IPS-18a (cell line): ENCODE results near the gene SLC25A28.

Experiments used
- H3K27ac ChIP-seq: one replicate; pipeline ENCODE4 v1.5.1; 2013; ENCODE audit warnings: low read length
- H3K27me3 ChIP-seq: one replicate; pipeline ENCODE4 v1.6.1; 2013; ENCODE audit warnings: mild to moderate bottlenecking, low read length; ENCODE audit not compliant: control insufficient read depth, insufficient read depth
- H3K36me3 ChIP-seq: one replicate; pipeline ENCODE4 v1.6.1; 2013; ENCODE audit warnings: low read depth, low read length; ENCODE audit not compliant: control insufficient read depth
- H3K4me1 ChIP-seq: one replicate; pipeline ENCODE4 v1.6.1; 2013; ENCODE audit warnings: low read depth, low read length; ENCODE audit not compliant: control insufficient read depth
- H3K4me3 ChIP-seq: one replicate; pipeline ENCODE4 v1.5.1; 2013; ENCODE audit warnings: low read length
- H3K9ac ChIP-seq: one replicate; pipeline ENCODE4 v1.6.1; 2013; ENCODE audit warnings: mild to moderate bottlenecking, low read length, moderate library complexity
- H3K9me3 ChIP-seq: one replicate; pipeline ENCODE4 v1.6.1; 2013; ENCODE audit warnings: low read depth, low read length; ENCODE audit not compliant: control insufficient read depth

SLC25A28 gene

GRCh38 chr10:99619851-99620710 lies at the start of gene SLC25A28:
SLC25A28 (minus strand) TSS chr10:99620439; CDS start chr10:99620335, 104 bp downstream.
- peak within 1 kb of the TSS; percentile 84 for H3K9ac ChIP-seq
- no peaks in the 10 kb centered on the region for H3K27me3 ChIP-seq
- no peak within 1 kb of the TSS for H3K27ac ChIP-seq
- H3K36me3 ChIP-seq, result no peaks in the 10 kb centered on the region
- H3K9me3 ChIP-seq, result no peaks in the 10 kb centered on the region
- H3K4me1 ChIP-seq, result peaks cover 21% of the 10 kb centered on the region
- H3K4me3 ChIP-seq, result peak within 1 kb of the TSS; percentile 80

GRCh38 chr10:99667108-99667751 lies 47.0 kb upstream of the SLC25A28 start:
- no peak overlapping the region for H3K27ac ChIP-seq
- no peaks in the 10 kb centered on the region for H3K9me3 ChIP-seq
- no peak overlapping the region for H3K4me3 ChIP-seq
- no peaks in the 10 kb centered on the region for H3K27me3 ChIP-seq
- H3K36me3 ChIP-seq, result no peaks in the 10 kb centered on the region
- H3K4me1 ChIP-seq, result no peaks in the 10 kb centered on the region
- H3K9ac ChIP-seq, result no peak overlapping the region

- H3K36me3 ChIP-seq, result no peaks in the 10 kb centered on the region
- no peaks in the 10 kb centered on the region for H3K9me3 ChIP-seq
- H3K27me3 ChIP-seq, result no peaks in the 10 kb centered on the region
- H3K9ac ChIP-seq, result no peak overlapping the region
- H3K4me1 ChIP-seq, result no peaks in the 10 kb centered on the region
- no peak overlapping the region for H3K27ac ChIP-seq
- H3K4me3 ChIP-seq, result no peak overlapping the region
Observed at GRCh38 chr10:99665304-99665703, 45.1 kb upstream of the SLC25A28 start.

GRCh38 chr10:99661377-99661763 lies 41.1 kb upstream of the SLC25A28 start:
- Histone ChIP-seq H3K9me3 (no peaks in the 10 kb centered on the region), H3K27me3 (peaks cover 27% of the 10 kb centered on the region), H3K4me3 (no peak overlapping the region), H3K9ac (no peak overlapping the region), H3K36me3 (no peaks in the 10 kb centered on the region), H3K27ac (no peak overlapping the region), H3K4me1 (no peaks in the 10 kb centered on the region)

GRCh38 chr10:99660662-99661376 lies 40.6 kb upstream of the SLC25A28 start:
- Histone ChIP-seq H3K4me3 (no peak overlapping the region), H3K9ac (no peak overlapping the region), H3K27me3 (peaks cover 28% of the 10 kb centered on the region), H3K36me3 (no peaks in the 10 kb centered on the region), H3K27ac (no peak overlapping the region), H3K9me3 (no peaks in the 10 kb centered on the region), H3K4me1 (no peaks in the 10 kb centered on the region)

- H3K27ac ChIP-seq, result no peak overlapping the region
- no peaks in the 10 kb centered on the region for H3K4me1 ChIP-seq
- H3K9me3 ChIP-seq, result no peaks in the 10 kb centered on the region
- peaks cover 28% of the 10 kb centered on the region for H3K27me3 ChIP-seq
- peak overlapping the region; percentile 89 for H3K4me3 ChIP-seq
- no peaks in the 10 kb centered on the region for H3K36me3 ChIP-seq
- peak overlapping the region; percentile 81 for H3K9ac ChIP-seq
Observed at GRCh38 chr10:99659868-99660366, 39.7 kb upstream of the SLC25A28 start.

- peaks cover 28% of the 10 kb centered on the region for H3K27me3 ChIP-seq
- no peaks in the 10 kb centered on the region for H3K9me3 ChIP-seq
- peak within 1 kb of the TSS; percentile 89 for H3K4me3 ChIP-seq
- H3K27ac ChIP-seq, result no peak within 1 kb of the TSS
- H3K9ac ChIP-seq, result peak within 1 kb of the TSS; percentile 81
- no peaks in the 10 kb centered on the region for H3K36me3 ChIP-seq
- H3K4me1 ChIP-seq, result no peaks in the 10 kb centered on the region
Observed at GRCh38 chr10:99659031-99659867, 39.0 kb upstream of the SLC25A28 start, which contains the start of gene ENTPD7. ENTPD7 (plus strand) TSS chr10:99659509; CDS start chr10:99659957, 448 bp downstream.

GRCh38 chr10:99658622-99659030 lies 38.4 kb upstream of the SLC25A28 start:
- peaks cover 28% of the 10 kb centered on the region for H3K27me3 ChIP-seq
- H3K27ac ChIP-seq, result no peak overlapping the region
- no peaks in the 10 kb centered on the region for H3K9me3 ChIP-seq
- peak overlapping the region; percentile 46 for H3K9ac ChIP-seq
- no peaks in the 10 kb centered on the region for H3K4me1 ChIP-seq
- H3K36me3 ChIP-seq, result no peaks in the 10 kb centered on the region
- peak overlapping the region; percentile 89 for H3K4me3 ChIP-seq

GRCh38 chr10:99656199-99657064 lies 36.2 kb upstream of the SLC25A28 start:
- Histone ChIP-seq H3K36me3 (no peaks in the 10 kb centered on the region), H3K9me3 (no peaks in the 10 kb centered on the region), H3K4me1 (no peaks in the 10 kb centered on the region), H3K27ac (no peak overlapping the region), H3K4me3 (no peak overlapping the region), H3K9ac (no peak overlapping the region), H3K27me3 (peaks cover 28% of the 10 kb centered on the region)
